Lung (tissue), 12 donors: Measurements from ENCODE around the gene BMPER. TPM values are rescaled to one million over a fixed set of nuclear protein-coding genes. Genes with fewer than 3 reads are reported as not detected.
A peak's percentile ranks its signal among the peaks of the same experiment; 100 is the strongest.

Experiments
- ATAC-seq: fragments of 200-7000 bp; cut with Tn5 transposase; one replicate; pipeline ENCODE4 v1.9.1; 2020; ENCODE audit warnings: moderate number of reproducible peaks; ENCODE audit not compliant: insufficient read depth, low FRiP score
- DNase-seq, 3 donors: peaks; one replicate each; pipeline ENCODE4 v3.0.0-alpha.2; 2013 to 2017
- H3K27ac ChIP-seq, 2 donors: one replicate each; pipeline ENCODE4 v1.5.1; 2013; ENCODE audit warnings: mild to moderate bottlenecking in 2 of 2, moderate library complexity in 2 of 2, control low read depth in 1 of 2, inconsistent platforms in 1 of 2, low read depth in 1 of 2, low read length in 1 of 2
- H3K27me3 ChIP-seq, 3 donors: one replicate each; pipeline ENCODE4 v1.5.1; 2013; ENCODE audit warnings: low read length in 2 of 3; ENCODE audit not compliant: control insufficient read depth in 3 of 3, insufficient read depth in 3 of 3
- H3K36me3 ChIP-seq, 4 donors: one replicate each; pipeline ENCODE4 v1.5.1; 2013; ENCODE audit warnings: low read length in 4 of 4, mild to moderate bottlenecking in 1 of 4, moderate library complexity in 1 of 4; ENCODE audit not compliant: control insufficient read depth in 4 of 4, insufficient read depth in 4 of 4
- H3K4me1 ChIP-seq, 5 donors: one replicate each; pipeline ENCODE4 v1.5.1; 2013; ENCODE audit warnings: low read length in 5 of 5, mild to moderate bottlenecking in 2 of 5, moderate library complexity in 1 of 5; ENCODE audit not compliant: control insufficient read depth in 5 of 5, insufficient read depth in 5 of 5
- H3K4me3 ChIP-seq: one replicate; pipeline ENCODE4 v1.5.1; 2013; ENCODE audit warnings: mild to moderate bottlenecking, control low read depth, moderate library complexity
- H3K9ac ChIP-seq, 2 donors: one replicate each; pipeline ENCODE4 v1.5.1; 2013; ENCODE audit warnings: low read length in 2 of 2, control low read depth in 1 of 2; ENCODE audit not compliant: insufficient read depth in 1 of 2
- H3K9me3 ChIP-seq, 4 donors: one replicate each; pipeline ENCODE4 v1.5.1; 2013; ENCODE audit warnings: low read length in 3 of 4, mild to moderate bottlenecking in 1 of 4, moderate library complexity in 1 of 4; ENCODE audit not compliant: control insufficient read depth in 4 of 4, insufficient read depth in 3 of 4
- WGBS, 2 donors: extraction: QIAGEN DNeasy Blood & Tissue Kit; methylation state at CpG; one replicate each; pipeline ENCODE4 v1.1.7; 2013; 5-methylcytosine and 5-hydroxymethylcytosine counted together
- polyA plus RNA-seq, 2 donors: library from polyadenylated mRNA; stranded (reverse); fragments of 200-250 nt; gene quantifications; one replicate each; pipeline ENCODE4 v1.2.1, GENCODE V29; 2013
- total RNA-seq, 2 donors: library from RNA; depleted of rRNA in 1 of 2; stranded (reverse); fragments of >200 nt in 1 of 2; gene quantifications; one replicate each; pipeline ENCODE4 v1.2.1, GENCODE V29; 2014 to 2021
- TF ChIP-seq, protein P1 (sequence below): IDR thresholded peaks from 2 replicates; pipeline ENCODE4 v1.5.1; 2012; ENCODE audit warnings: mild to moderate bottlenecking; ENCODE audit errors: control extremely low read depth, extremely low read depth
- donor health status: control.
- donor health status: control.
- donor health status: Bipolar disorder and iron deficiency.
- donor health status: healthy.
- donor health status: DM: yes; HTN: yes; CAD: no.

Gene BMPER
- total and polyA plus RNA-seq, 4 donors = 3.7 to 51.0 (median 9.0) TPM

DNA sequence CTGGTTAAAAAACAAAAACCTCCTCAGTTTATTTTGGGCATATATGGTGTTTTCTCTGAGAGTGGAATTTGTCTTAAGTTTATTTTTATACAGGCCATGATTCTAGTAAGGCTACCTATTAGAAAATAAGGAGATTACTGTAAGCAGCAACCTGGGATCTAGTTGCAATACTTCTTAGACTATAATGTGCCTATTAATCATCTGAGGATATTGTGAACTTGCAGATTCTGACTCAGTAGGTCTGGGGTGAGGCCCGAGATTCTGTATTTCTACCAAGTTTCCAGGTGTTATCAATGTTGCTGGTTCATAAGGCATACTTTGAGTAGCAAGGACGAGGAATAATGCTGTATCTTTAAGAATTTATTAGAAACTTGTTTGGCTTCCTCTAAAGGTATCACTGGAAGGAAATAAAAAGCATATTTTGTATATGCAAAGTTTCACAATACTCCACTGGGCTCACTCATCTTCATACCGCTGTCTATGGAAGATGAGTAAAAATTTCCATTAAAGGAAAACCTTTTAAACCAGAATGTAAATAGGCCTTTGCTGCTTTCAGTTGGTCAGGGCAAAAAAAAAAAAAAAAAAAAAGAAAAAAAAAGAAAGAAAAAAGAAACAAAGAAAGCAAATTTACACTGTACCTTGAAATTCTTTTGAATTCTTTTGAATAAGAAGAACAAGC lies 105.8 kb downstream of the BMPER start:
- no peak for ATAC-seq
- no peak overlapping the region for H3K27ac ChIP-seq
- no peaks in the 10 kb centered on the region for H3K27me3 ChIP-seq
- H3K36me3 ChIP-seq = no peaks in the 10 kb centered on the region
- TF ChIP-seq, protein P1, sequence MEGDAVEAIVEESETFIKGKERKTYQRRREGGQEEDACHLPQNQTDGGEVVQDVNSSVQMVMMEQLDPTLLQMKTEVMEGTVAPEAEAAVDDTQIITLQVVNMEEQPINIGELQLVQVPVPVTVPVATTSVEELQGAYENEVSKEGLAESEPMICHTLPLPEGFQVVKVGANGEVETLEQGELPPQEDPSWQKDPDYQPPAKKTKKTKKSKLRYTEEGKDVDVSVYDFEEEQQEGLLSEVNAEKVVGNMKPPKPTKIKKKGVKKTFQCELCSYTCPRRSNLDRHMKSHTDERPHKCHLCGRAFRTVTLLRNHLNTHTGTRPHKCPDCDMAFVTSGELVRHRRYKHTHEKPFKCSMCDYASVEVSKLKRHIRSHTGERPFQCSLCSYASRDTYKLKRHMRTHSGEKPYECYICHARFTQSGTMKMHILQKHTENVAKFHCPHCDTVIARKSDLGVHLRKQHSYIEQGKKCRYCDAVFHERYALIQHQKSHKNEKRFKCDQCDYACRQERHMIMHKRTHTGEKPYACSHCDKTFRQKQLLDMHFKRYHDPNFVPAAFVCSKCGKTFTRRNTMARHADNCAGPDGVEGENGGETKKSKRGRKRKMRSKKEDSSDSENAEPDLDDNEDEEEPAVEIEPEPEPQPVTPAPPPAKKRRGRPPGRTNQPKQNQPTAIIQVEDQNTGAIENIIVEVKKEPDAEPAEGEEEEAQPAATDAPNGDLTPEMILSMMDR = no peak
- no peak for DNase-seq
- H3K4me1 ChIP-seq = peaks cover 0 to 4% (median 0%) of the 10 kb centered on the region in 5 donors
- H3K9ac ChIP-seq = no peak overlapping the region
- H3K4me3 ChIP-seq = no peak overlapping the region
- WGBS, 2 donors = 68 to 73% methylated on average over 3 of the region's 3 CpGs
- H3K9me3 ChIP-seq = no peaks in the 10 kb centered on the region

DNA sequence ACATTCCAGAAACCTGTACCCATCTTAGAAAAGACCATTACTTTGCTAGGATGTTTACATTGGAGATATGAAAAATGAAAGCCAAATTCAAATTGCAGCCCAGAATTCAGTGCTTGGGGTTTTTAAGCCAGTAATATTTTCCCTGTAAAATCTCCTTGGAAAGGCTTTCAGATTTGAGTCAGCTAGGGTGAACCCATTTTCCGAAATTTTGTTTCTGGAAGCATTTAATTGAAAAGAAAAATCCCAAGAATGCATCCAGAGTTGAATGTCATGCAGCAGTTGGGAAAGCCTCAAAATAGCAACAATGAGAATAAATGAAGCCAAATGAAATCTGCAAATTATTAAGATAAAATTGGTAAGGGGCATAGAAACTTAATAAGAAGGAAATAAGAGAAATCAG lies 106.4 kb downstream of the BMPER start:
- DNase-seq = peak in 1 of 3 donors; percentile 19
- TF ChIP-seq, protein P1 = no peak
- Histone ChIP-seq H3K36me3 (no peaks in the 10 kb centered on the region), H3K27ac (no peak overlapping the region), H3K4me1 (peaks cover 0 to 4% (median 0%) of the 10 kb centered on the region in 5 donors), H3K27me3 (no peaks in the 10 kb centered on the region), H3K9me3 (no peaks in the 10 kb centered on the region), H3K9ac (no peak overlapping the region), H3K4me3 (no peak overlapping the region)
- ATAC-seq = no peak
- WGBS, 2 donors = 77 to 78% methylated on average over 1 of the region's 1 CpG

DNA sequence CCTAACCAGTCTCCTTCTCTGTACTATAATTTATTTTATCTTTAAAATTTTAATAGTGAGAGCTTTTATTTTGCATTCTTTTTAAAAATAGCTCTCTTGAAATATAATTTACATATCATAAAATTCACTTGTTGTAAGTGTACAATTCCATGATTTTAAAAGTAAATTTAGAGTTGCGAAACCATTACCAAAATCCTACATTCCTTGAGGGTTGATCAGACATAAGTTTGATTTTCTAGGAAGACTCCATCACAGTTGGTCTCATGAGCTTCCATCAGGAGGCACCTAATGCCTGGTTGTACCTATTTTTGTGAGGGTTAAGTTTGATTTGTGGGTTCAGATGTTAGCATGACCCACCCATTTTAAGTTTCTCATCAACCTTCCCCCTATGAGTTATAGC lies 108.1 kb downstream of the BMPER start:
- ATAC-seq = no peak
- TF ChIP-seq, protein P1 = no peak

More for the DNA sequence above, 108.1 kb downstream of the BMPER start:
- WGBS, 2 donors = 100% methylated on average over 1 of the region's 1 CpG
- no peak for DNase-seq
- H3K27ac ChIP-seq = no peak overlapping the region
- no peaks in the 10 kb centered on the region for H3K27me3 ChIP-seq
- no peaks in the 10 kb centered on the region for H3K9me3 ChIP-seq
- peaks cover 0 to 4% (median 0%) of the 10 kb centered on the region in 4 donors for H3K36me3 ChIP-seq
- H3K9ac ChIP-seq = no peak overlapping the region
- H3K4me3 ChIP-seq = no peak overlapping the region
- H3K4me1 ChIP-seq = peaks cover 0 to 4% (median 0%) of the 10 kb centered on the region in 5 donors
